Hepatocyte (in vitro differentiated cells): ENCODE measurements around the gene RBM15.

Experiments used
- CTCF ChIP-seq: fragments of 200-600 bp; sonication (generic); IDR thresholded peaks from 2 replicates; pipeline ENCODE4 v1.5.1; 2016; ENCODE audit warnings: antibody characterized with exemption, mild to moderate bottlenecking; ENCODE audit not compliant: poor library complexity
- EZH2 ChIP-seq: fragments of 200-600 bp; sonication (generic); IDR thresholded peaks from 2 replicates; pipeline ENCODE4 v1.6.1; 2016; ENCODE audit warnings: antibody characterized with exemption, mild to moderate bottlenecking, borderline replicate concordance
- EZH2phosphoT487 ChIP-seq: fragments of 200-600 bp; sonication (generic); IDR thresholded peaks from one replicate; pipeline ENCODE4 v1.6.1; 2018; ENCODE audit warnings: antibody characterized with exemption, mild to moderate bottlenecking, low read depth, moderate library complexity; ENCODE audit not compliant: unreplicated experiment, severe bottlenecking

- TF ChIP-seq EZH2phosphoT487 (no peak), CTCF (no peak), EZH2 (no peak)
Observed at GRCh38 chr1:110319332-110320167, 19.6 kb upstream of the RBM15 start.
